DMS53 treated with DMSO at 0.1 percent for 48 hours (cell line): ENCODE results near the gene TPX2.

Experiments
- DNase-seq: peaks from one replicate; lab custom pipeline; 2025; ENCODE audit not compliant: unreplicated experiment; lab: John Stamatoyannopoulos, UW

The TPX2 gene

DNA sequence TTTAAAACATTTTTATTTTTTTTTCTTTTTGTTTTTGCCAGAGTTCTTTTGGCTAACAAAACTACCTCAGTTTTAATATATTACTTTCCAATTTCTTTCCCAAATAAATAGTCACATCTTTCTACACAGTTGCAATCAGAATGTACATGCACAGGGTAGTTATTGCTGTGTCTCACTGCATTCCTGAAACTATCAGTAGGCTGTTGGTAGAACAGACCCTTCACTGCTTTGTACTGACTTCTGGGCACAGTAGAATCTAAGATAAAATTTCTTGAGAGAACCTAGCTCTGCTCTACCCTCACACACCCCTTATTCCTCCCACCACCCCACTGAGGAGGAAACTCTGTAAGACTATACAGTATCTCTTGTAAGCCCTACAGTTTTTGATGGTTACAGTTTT is 19.9 kb downstream of the TPX2 start:
- no peak for DNase-seq

DNA sequence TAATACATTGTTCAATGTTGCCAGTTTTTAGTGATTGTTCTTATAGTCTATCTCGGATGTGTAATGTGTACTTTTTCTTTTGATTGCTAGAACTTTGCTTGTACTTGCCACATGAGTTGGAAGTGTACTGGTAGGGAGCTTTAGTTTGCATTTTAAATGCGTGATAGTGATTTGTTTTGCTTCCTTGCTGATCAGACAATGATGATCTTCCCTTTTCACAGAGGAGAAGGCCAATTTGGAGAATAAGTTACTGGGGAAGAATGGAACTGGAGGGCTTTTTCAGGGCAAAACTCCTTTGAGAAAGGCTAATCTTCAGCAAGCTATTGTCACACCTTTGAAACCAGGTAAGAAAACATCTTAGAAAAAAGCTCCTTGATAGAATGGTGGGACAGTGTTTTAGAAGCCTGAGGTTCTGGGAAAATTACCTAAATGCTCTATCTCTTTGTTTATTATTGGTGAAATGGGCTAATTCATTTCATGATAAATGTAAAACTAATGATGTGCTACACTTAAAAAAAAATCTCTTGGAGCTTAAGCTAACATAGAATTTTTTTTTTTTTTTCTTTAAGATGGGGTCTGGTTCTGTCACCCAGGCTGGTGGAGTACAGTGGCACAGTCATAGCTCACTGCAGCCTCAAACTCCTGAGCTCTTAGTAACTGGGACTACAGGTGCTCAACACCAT is 20.9 kb downstream of the TPX2 start:
- no peak for DNase-seq

DNA sequence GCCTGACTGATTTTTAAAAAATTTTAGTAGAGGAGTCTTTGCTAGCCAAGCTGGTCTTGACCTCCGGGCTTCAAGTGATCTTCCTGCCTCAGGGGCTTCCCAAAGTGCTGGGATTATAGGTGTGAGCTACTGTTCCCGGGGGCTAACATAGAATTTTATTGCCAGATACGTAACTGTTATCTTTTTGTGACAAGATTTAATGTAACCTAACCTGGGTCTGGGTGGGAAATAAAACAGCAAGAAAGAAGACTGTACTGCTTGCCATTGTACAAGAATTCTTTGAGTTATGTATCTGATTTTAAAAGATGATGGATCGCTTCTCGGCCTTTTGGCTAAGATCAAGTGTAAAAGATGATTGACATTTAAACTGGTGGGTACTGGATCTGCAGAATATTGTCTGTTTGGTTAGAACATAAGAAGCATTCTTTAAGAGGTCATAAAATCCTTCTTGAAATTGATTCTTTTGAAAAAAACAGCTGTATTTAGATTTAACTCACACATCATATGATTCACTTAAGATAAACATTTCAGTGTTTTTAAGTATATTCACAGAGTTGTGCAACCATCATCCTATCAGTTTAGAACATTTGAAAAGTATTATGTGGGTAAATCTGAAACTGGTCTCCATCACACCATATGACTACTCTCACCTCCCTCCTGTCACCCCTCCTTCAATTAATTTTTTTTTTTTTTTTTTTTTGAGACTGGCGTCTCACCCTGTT is 21.6 kb downstream of the TPX2 start:
- DNase-seq: no peak

DNA sequence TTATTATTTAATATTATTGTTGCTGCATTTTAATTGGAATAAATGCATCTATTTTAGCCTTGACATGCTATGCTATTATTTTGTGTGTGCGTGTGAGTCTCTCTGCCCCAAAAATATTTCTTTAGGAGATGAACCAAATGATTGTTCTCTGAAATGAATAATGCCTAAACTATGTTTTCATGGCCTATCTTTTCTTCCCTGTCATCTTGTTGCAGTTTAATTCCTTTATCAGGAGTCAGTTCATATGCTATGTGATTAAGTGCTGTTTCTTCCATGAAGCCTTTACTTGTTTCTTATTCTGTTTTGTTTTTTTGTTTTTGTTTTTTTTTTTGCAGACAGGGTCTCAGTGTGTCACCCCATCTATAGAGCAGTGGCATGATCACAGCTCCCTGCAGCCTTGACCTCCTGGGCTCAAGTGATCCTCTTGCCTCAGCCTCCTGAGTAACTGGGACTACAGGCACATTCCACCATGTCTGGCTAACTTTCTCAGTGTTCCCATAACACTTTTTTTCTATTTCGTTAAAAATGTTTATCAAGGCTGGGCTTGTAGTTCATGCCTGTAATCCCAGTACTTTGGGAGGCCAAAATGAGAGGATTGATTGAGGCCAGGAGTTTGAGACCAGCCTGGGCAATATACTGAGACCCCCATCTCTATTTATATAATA is 25.7 kb downstream of the TPX2 start:
- no peak for DNase-seq

DNA sequence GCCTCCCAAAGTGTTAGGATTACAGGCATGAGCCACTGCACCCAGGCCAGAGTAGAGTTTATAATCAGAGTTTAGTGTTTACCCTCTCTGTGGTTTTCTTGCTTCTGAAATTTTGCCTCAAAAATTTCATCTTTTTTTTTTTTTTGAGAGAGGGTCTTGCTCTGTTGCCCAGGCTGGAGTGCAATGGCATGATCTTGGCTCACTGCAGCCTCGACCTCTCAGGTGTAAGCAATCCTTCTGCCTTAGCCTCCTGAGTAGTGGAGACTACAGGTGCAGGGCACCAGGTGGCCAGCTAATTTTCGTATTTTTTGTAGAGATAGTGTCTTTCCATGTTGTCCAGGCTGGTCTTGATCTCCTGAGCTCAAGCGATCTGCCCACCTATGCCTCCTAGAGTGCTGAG is 28.7 kb downstream of the TPX2 start:
- DNase-seq: no peak

DNA sequence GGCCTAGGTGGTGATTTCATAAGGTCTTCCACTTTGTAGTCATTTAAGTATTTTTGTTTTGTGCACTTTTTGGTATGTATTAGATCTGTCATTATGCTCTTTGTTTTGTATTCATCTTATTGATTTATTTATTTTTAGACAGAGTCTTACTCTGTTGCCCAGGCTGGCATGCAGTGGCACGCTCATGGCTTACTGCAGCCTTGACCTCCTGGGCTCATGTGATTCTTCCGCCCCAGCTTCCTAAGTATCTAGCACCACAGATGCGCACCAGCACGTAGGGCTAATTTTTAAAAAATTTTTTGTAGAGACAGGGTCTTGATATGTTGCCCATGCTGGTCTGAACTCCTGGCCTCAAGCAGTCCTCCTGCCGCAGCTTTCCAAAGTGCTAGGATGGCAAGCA is 30.6 kb downstream of the TPX2 start:
- no peak for DNase-seq

DNA sequence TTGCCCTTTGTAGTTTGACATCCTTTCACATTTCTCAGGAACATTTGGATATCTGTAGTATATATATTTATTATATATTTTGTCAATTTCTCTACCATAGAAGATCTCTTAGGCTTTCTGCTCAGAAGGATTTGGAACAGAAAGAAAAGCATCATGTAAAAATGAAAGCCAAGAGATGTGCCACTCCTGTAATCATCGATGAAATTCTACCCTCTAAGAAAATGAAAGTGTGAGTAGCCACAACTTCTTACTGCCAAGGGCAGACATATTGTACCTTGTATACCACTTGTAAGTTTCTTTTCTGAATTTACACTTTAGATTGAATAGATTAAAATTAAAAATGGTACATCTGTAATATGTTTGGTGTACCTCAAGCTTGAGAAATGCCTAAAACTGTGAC is 31.2 kb downstream of the TPX2 start:
- DNase-seq: no peak

DNA sequence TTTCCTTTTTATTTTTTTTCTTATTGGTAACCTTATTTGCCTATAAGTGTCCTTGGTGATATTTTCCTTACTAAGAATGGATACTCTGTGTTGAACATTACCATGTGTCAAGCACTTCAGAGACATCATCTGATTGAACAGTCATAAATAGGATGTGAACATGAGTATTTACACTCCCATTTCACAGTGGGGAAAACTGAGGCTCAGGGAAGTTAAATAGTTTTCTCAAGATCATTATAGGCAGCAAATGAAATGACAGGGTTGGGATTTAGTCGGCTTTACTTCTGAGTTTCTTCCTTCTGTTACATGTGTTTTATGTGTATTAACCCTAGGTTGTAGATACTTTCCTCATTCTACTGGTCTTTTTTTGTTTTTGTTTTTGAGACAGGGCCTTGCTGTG is 35.3 kb downstream of the TPX2 start:
- no peak for DNase-seq

DNA sequence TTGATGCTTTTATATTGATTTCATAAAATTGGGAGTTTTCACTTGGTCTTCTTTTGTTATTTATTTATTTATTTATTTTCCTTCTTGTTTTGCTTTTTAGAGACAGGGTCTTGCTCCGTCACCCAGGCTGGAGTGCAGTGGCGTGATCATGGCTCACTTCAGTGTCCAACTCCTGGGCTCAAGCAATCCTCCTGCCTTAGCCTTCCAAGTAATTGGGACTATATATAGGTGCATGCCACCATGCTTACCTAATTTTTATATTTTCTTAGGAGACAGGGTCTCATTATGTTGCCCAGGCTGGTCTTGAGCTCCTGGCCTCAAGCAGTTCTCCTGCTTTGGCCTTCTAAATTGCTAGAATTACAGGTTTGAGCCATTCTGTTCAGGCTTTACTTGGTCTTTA is 41.7 kb downstream of the TPX2 start:
- no peak for DNase-seq

DNA sequence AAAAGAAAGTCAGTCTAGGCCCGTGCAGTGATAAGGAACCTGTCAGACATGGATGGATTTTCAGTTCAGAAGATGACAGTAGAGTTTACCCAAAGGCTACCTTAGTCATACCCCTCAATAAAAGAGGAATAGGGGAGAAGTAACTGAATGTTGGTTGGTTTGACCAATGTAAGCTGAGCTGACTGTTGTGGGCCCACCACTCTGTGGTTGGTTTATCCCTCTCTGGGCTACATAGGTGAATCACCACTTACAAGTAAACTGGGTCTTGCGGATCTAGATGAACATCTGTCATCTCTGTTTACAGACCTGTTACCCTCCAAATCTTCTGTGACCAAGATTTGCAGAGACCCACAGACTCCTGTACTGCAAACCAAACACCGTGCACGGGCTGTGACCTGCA is 42.9 kb downstream of the TPX2 start:
- DNase-seq: no peak

DNA sequence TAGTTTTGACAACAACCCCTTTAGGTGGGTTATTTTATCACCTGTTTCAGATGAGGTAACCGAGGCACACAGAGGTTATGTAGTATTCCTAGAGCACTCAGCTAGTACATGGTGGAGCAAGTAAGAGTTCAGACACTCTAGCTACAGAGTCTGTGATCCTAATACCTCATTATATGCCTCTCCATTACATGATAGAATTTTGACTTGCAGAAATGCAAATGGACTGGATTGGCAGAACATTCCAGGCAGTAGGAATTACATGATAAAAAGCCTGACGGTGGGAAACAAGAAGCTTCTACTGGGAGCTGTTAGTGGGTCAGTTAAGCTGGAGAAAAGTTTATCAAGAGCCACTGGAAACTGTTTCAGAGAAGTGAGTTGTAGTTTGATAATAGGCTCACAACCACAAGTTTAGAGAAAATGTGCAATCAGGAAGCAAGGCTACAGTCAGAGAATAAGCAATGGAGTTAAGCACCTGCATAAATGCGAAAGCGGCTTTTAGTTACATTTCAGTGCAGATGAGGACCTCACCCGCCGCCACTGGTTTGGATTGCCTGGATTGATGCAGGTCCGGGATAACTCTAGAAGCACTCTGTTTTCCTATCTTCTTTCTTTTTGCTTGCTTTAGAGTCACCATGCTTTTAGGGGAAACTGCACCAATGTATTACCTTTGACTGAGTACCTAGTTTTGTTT is 45.4 kb downstream of the TPX2 start:
- no peak for DNase-seq

DNA sequence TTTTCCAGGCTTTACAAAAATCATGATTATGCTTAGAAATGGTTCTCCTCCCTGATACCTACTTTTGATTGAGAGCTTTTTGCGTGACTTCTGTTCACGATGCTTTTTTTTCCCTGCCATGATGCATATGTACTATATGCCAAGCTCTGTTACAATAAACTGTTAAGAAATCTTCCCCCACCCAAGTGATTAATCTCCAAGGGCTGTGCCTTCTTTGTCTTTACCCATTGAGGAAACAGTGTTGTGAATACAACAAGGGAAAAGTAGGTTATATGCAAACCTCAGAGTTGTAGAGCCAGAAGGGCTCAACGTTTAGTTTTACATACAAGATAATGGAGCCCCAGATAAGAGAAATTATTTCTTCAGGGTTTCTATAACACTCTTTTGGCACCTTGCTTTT is 46.0 kb downstream of the TPX2 start:
- no peak for DNase-seq

DNA sequence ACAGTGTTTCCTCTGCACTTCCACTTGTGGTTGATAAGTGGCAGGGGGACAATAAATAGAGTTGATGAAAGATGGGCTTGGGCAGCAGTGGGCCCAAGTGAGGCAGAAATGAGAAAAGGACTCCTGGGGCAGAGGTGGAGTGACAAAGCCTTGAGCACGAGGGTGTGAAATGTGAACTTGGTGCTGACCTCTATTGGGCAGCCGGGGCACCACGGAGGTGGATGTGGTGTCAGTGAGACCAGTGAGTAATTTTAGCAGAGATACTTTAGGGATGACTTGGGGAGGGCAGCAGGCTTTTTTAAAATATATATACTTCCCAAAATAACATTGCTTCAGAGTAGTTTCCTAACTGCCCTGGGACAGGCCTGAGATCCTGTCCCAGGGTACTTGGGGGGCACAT is 49.5 kb downstream of the TPX2 start:
- no peak for DNase-seq

DNA sequence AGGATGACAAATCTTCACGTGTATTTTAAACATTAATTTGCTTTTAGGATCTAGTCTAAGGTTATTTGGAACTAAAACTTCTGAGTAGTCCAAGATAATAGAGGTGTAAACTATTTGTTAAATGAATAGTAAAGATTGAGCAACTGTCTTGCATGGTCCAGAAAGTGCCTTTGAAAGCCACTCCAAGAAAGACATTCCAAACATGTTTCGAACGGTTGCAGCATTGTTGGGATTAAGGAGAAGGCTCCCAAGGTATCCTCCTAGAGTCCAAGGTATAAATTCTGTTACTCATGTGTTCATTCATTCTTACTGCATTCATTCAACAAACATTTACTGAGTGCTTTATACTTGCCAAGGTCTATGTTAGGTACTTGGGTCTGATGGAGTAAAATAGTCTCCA is 51.3 kb downstream of the TPX2 start:
- DNase-seq: no peak

DNA sequence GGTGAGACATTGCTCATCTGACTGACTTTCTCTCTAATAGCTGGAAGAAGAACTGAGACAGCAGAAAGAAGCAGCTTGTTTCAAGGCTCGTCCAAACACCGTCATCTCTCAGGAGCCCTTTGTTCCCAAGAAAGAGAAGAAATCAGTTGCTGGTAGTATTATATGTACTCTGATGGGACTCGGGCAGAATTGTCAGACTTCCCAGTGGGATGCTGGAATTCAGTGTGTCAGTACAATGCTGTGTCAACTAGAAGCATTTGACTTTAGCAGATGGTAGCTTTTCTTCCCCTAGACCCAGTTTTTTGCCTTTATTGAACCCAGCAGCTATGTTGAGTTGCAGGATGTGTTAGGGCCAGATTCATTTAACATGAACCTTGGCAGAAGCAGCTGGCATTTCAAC is 58.3 kb downstream of the TPX2 start:
- no peak for DNase-seq

DNA sequence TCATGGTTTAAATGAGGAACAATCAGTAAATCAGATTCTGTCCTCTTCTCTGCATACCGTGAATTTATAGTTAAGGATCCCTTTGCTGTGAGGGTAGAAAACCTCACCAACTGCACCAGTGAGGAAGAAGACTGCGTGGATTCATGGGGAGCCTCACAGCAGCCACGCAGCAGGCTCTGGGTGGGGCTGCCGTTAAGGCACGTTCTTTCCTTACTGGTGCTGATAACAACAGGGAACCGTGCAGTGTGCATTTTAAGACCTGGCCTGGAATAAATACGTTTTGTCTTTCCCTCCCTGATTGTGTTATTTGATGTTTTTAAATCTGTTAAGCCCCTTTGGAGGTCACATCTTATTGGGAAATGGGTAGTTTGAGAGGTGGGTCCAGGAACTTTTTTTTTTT is 62.4 kb downstream of the TPX2 start:
- DNase-seq: no peak

DNA sequence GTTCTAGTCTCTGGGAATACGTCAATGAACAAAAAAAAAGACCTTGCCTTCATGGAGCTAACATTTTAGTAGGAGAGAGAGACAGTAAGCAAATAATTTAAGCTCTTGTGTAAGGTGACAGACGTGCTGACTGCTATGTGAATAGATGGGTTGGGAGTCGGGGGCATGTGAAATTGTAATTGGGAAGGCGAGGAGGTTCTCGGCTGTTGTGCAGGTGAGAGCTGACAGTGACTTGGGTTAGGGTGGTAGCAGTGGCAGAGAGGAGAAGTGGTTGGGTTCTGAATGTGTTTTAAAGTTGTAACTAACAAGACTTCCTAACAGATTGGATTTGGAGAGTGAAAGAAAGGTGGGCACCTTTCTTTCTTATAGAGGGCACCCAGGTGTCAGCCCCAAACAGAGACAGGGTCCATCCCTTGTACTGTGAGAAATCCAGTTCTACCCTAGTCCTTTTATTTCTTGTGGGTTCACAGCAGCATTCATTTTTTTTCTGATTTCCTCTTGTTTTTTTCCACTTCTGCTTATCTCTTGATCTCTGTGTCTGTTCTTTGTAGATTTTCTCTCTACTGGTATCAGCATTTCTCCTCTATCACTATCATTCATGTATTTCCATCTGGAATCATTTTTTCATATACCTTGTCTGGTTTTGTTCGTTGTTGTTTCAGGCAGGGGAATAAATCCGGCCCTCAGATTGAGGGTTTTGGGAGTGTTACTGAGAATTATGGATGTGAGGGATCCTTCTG is 64.6 kb downstream of the TPX2 start:
- no peak for DNase-seq

DNA sequence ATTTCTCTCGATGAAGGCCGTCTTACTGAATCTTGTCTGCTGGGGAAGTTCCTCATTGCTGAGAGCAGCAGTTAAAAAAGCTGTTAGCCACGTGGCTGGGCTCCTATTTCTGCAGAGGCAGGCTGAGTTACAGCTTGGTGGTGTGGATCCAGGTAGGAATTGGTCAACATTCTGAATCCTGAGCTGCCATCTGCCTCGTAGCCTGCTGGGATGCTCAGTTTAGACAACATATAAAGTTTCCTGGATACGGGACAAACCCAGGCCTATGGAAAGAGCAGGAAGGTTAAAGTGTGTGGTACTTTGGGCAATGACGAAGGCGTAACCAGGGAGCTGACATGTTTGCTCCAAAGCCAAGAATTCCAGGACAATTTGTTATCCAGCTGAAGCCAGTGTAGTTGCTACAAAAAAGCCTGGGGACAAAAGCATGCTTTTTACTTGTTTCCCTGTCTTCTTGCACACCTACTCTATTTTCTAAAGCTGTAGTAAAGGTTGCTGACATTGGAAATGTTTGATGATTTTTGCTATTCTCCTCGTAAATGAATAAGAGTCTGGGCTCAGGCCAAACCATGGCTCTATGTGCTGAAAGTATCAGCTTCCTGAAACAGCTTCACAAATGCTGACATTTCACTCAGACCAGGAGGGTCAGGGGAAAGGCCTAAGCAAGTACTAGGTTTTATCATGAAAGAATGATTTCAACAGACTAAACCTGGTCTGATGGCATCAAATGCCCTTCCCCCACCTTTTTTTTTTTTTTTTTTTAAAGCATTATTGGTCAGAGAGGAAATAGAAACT is 67.7 kb downstream of the TPX2 start:
- no peak for DNase-seq

DNA sequence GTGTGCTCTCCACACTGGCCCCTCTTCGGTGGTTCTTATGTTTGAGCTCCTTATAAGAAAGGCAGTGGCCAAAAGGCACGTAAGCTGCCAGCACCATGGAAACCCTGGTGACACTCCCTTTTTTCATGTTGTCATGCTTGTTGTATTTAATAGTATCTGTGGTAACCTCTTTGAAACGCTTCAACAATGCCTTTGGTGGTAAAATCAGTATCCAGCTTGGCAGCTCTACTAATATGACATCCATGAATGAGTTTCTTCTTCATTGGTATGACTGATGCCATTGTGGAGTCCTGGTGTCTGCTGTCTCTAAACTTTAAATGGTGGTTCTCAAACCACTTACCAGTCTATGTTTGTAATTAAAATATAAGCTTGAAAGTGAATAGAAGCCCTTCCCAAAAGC is 69.4 kb downstream of the TPX2 start:
- no peak for DNase-seq

DNA sequence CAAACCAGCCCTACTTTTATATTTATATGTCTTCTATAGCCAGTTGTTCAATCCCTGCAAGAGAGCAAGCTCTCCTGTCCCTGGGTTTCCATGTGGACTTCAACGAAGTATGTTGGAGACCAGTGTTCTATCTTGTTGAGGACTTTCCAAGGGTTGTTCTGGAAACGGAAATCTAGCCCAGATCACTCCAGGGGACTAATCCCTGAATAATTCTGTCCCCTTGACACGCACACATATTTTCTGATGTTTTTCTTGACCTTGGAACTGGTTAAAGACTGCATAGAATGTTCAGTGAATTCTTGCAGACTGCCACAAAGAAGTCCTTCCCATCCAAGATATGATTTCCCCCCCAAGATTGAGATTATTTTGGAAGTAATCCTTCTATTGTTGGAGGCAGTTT is 70.6 kb downstream of the TPX2 start:
- no peak for DNase-seq
